NCI-H2227 (cell line): Measurements from ENCODE around the gene SEMA7A.
A peak's percentile ranks its signal among the peaks of the same experiment; 100 is the strongest.

Source experiments
- DNase-seq: peaks from one replicate; lab custom pipeline; 2025; ENCODE audit not compliant: unreplicated experiment; lab: John Stamatoyannopoulos, UW

Gene SEMA7A

DNA sequence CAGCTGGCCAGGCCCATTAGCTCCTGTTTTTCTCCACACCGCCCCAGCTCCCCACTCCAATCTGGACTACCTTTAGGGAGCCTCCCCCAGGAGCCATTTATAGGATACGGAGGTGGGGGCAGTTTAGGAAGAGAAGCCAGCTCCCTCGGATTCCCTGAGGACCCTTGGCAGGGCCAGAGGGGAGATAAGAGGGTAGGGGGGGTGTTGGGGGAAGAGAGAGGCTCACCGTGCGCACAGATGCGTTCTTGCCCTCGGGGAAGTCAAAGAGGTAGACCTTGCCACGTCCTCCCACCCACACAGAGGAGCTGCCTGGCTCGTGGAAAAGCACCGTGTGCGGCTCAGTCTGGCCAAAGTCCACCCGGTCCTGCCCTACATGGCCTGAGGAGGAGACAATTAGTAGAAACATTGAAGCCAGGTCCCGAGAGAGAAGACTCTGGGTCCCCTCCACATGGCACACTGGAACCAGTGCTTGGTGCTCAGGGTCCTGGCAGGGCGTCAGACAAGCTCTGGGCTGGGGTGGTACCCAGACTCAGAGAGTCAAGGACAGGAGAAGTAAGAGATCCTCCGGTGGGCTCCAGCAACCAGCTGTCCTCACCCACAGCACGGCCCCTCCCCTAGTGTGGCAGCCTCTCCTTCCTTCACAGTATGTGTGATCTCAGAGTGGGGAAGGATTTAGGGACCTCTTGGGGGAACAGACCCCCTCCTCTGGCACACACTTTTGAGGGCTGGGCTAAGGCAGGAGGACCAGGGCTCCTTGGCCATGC lies 15.0 kb downstream of the SEMA7A start:
- DNase-seq = no peak

DNA sequence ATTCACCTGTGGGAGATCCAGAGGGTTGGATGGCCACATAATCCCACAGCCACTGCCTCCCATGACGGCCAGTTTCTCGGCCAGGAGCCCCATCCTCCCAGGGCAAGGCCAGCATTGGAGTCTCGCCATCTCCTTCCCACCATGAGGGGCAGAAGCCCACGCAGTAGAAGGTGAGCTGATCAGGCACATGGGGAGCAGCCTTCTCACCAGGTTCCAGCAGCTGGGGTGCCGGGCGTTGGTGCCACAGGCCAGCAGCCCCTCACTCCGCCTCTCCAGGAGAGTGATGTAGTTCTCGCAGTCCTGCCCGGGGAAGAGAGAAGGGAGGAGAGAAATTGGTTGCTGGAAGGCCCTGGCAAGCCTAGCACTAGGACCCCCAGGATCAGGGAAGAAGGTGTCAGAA lies 16.1 kb downstream of the SEMA7A start:
- no peak for DNase-seq

DNA sequence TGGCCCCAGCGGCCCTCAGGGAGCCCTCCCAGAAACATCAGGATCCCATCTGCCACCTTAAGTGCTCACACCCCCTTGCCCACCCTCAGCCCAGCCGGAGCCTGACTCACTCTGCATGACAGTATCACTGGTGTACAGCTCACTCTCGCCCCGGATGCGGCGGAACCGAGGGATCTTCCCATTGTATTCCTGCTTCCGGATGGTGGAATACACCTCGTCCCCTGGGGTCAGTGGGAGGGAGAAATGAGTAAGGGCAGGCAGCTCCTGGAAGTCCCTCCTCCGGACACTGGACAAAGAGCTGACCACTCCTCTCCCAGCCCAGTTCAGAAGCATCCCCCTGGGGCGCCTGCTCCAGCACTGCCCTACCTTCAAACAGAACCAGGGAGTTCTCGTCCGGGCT lies 16.5 kb downstream of the SEMA7A start:
- no peak for DNase-seq

DNA sequence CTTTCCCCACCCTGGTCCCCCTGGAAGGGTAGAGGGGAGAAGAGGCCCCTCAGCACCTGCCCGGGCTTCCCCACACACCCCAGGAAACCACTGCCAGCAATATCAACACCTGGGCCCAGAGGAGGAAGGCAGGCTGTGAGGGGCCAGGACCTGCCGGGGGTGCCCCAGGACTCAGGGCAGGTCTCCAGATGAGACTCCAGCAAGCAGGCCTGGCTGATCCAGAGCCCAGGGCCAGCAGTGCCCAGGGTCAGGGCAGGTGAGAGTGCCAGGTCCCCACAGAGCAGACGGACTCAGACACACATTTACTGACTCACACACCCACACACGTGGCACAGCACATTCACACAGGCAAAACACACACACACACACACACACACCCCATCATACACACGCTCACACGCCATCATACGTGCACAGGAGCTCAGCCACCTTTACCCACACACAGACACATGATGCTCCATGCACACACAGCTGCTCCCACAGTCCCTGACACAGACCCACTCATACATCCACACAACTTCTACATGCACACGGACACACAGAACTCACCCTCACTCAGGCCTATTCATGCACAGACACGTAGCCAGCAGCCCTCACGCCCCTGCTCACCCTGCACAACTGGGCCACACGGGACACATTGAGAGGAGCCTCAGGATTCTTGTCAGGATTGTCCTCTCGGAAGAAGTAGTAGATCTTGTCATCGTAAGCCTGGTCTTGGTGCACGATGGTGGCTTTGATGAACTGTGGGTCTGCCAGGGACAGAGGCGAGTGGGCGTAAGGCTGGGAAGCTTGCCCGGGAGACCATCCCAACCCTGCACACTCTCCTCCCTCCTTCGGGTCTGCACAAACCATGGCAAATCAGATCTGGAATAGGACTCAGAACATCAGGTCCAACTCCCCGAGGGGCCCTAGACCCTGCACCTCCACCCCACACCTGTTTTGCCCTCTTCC lies 17.5 kb downstream of the SEMA7A start:
- no peak for DNase-seq

DNA sequence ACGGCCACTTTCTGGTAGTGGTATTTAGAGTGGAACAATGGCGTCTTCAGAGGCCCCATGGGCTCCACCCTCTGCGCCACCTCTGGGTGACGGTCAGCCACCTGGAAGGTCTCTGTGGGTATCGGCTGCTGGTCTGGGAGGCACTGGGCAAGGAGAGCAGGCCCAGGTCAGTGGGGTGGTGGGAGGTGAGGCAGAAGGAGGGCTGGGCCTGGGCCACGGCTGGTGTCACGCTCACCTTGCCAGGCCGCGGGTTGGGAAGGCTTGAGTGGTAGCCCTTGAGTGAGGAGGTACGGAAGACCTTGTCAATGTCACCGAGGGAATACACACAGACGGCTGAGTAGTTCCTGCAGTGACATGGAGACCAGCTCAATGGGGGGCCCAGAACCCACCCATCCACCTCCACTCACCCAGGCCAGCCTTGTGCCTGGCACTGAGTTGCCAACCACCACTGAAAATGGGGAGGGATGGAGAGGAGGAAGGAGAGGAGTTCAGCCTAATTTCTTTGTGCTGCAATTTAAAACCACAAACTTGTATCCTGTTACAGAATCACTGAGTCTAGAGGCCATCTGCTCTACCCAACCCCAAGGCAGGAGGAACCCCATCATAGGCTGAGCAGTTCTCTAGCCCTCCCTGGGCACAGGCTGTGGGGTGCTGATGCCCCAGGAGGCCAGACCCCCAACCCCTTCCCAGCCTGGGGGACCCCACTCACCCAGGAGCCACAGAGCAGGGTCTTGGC lies 19.0 kb downstream of the SEMA7A start:
- no peak for DNase-seq

DNA sequence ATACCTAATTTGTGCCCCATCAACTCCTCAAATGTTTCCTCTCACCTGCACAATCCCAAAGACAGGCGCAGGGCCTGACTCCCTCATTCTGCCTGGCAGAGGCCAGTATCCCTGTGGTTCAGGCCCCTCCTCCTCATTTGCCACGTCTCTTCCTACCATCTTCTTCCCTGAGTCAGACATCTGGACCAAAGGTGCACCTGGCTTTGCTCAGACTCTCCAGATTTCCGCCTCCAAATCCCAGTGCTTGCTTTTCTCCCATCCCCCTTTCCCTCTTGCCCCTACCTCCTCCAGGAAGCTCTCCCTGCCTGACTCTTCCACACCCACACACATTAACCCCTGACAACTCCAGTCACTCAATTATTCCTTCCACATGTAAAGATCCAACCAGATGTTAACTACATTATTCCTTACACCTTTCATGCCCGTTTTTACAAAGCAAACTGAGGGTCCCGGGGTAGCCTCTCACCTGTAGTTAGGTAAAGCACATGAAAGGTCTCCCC lies 19.6 kb downstream of the SEMA7A start:
- DNase-seq = no peak

DNA sequence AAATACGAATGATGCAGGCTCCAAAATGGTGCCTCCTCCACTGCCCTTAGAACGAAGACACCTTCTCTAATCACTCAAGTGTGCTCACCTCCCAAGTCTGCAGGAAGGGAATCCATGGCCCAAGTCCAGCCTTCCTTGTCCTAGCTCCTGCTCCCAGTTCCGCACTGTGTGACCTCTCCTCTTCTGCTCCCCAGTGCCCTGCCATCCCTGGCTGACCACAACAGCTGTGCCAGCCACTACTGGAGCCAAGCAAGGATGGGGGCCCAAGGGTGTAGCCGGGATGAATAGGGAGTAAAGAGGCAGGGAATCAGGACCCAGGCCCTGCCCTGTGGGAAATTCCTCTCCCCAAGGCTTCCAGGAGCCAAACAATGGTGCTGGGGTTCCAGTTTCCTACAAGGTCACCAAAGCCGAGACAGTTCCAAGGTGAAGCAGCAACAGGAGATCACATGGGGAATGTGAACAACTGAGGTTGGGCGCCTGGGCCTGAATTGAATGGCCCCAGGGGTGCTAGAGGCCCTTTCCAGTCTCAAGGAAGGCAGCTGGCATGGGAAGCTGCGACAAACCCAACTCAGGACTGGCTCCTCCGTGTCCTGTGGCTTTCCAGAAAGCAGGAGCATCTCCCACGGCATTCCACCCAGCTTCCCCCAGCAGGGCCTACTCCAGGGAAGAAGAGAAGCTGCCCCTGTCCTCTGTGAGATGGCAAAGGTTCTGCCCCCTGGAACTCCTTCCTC lies 20.2 kb downstream of the SEMA7A start:
- DNase-seq = no peak

DNA sequence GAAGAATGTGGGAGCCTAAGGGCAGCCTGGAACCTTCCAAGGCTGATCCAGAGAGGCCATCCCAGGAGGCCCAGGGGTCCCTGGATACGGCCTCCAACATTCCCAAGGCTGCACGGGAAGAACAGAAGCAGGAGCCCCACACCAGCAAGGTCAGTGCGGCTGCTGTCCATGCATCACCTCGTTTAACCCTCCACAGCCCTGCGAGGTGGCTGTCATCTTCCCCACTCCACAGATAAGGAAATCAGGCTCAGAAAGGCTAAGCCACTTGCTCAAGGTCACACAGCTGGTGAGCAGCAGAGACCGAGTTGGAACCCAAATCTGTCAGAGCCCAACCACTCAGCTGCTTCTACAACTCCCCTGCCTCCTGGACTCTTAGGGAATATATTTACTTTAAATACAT lies 21.6 kb downstream of the SEMA7A start:
- no peak for DNase-seq

DNA sequence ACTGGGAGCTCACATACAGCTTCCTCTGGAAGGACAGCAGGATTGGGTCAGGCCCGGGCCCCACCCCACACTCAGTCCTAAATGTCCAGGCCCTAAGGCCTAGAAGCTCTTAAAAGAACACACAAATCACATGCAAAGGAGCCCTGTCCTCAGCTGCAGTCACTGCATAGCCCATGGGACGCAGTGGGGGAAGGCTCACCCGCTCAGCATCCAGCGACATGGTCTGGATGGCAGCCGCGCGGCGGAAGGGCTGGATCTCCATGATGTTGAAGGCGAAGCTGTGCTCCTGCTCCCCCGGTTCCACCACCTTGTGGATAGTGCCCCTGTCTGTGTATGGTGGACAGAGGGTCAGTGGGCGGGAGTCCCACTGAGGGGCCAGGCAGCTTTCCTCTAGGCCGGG lies 22.1 kb downstream of the SEMA7A start:
- no peak for DNase-seq

DNA sequence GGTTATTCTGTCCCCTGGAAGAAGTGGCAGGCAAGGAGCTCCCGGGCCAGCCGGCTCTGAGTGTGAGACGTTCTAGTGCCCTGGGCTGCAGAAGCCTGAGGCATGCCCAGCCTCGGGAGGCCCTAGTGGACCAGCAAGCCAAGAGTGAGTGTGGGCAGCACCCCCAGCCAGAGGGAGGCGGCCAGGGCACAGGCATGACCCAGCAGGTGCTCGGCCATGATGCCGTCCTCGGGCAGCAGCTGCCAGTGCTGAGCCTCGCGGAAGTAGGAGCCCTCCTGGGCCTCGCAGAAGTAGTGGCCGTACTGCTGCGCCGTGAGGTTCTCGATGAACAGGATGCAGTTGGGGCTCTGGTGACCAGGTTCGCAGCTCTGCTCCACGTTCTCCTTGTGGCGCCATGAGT lies 23.3 kb downstream of the SEMA7A start:
- no peak for DNase-seq

DNA sequence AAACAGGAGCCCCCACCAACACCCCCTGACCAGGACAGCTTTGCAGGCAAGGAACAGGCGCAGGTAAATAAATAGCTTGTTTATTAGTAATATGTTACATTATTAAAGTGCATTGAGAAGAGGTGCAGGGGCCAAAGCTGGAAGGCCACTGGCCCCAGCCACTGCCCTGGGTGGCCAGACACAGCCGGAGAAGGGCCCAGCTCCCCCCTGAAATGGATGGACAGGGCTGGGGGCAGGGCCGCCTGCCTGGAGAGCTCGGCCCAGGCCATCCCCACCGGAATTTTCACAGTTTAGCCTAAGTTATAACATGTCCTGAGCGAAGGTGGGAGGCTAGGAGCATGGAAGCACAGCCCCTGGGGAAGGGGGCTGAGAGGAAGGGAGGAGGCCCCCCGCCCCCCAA lies 24.5 kb downstream of the SEMA7A start:
- no peak for DNase-seq

DNA sequence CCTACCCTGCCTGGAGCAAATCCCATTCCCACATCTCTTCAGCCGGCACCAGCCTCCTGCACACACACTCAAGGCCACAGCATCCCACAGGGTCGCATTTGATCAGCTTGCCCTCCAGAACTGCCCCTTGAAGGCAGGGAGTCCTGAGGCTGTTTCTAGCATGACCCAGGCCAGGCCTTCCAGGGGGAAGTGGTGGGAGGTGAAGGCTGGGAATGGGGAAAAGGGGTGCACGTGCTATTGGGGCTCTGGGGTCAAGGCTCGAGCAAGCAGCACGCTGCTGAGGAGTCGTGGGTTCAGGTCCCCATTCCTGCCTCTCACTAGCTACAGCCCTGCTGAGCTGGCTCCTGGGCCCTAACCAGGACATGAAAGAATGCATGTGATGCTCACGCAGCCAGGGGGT lies 24.9 kb downstream of the SEMA7A start:
- no peak for DNase-seq

DNA sequence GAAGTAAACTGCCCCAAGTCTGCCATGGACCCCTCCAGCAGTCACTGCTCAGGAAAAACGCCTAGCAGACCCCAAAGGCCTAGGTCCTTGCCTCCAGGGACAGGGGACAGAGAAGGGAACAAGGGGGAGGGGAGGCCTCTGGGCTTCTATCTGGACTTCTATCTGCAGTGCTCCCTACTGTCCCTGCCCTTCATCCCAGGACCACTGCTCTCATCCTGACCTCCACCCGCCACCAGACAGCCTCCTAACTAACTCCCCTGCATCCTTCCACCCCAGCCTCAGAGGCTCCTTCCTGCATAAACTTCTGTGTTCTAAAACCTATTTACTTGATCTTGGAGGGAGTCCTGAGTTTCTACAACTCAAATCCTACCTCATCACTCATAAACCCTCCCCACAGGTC lies 25.4 kb downstream of the SEMA7A start:
- DNase-seq = no peak

DNA sequence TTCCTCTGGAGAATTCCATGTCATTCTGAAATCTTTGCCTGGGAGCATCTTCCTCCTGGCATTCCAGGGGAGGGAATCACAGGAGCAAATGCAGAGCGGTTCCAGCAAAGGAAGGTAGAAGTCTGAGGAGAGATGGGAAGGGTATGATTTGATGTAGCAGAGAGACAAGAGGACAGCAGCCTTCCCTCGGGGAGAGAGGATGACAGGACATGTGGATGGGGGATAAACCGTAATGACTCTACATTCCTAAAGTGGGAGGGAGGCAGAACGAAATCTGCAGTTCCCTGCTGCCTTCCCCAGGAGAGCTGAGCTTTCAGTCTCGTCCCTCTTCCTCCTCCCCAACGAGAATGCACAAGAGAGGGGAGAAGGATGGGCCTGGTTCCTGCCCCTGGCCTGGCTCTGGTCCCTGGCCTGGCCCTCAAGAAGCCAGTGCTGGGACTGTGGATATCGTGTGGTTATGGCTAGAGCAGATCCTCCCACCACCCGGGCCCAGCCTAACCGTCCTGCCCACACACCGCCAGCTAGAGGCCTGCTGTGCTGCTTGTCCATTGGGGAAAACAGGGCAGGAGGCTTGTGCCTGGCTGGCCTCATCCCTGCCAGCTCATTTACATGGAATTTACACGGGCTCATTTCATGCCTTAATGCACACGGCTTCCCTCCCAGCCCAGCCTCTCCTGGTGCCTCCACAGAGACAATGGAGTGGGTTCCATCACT lies 26.6 kb downstream of the SEMA7A start:
- peak; percentile 8 for DNase-seq

DNA sequence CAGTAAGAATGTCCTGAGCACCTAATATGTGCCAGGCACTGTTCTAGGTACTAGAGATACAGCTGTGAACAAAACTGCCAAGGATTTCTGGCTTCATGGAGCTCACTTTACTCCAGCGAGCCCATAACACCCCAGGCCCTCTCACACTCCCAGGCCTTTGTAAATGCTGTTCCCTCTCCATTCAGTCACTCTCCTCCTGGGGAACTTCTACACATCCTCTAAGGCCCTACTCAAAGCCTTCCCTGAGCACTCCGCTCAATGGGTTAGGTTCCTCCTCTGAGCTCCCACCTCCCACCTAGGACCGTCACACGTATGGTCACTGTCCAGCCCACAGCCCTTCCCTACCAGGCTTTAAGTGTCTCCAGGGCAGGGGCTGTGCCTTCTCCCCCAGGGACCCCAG lies 27.2 kb downstream of the SEMA7A start:
- no peak for DNase-seq

DNA sequence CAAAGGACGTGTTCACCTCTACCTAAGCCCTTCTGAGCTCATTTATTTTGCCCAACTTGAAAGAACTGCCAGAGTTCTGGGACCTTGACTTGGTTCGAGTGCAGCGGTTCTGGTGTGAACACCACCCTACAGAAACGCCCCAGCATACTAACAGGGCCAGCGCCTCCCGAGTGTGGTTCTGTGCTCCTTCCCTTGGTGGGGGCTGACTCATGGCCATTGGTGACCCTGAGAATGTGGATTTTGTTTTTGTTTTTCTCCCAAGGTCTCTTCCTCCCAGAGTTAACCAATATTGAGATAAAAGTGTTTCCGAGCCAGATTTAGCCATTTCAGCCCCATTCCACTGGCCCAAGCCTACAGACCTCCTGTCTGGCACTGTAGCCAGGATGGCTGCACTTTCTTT lies 27.9 kb downstream of the SEMA7A start:
- no peak for DNase-seq

DNA sequence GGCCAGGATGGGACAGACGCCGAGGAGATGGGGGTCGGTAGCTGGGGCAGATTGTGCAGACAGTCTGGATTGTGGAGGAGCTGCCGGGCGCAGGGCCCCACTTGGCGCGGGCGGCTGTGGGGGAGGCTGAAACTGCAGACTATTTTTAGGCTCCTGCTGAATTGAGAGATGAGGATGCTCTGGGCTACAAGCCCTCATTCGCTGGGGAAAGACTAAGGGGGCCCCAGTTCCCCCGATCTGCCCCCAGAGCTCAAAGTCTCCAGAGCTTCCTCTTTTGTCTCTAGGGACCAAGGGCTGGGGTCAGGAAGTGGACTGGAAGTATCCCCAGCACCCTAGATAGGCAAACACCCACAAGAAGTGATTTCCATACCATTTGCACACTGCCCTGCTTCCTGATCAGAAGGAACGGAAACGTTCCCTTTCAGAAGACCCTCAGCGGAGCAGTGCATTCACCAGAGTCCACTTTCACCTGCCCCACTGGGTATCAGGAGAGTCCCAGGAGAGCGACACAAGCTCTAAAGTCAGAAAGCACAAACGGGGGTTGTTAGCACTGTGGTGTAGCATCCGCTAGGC lies 29.7 kb downstream of the SEMA7A start:
- DNase-seq = no peak

DNA sequence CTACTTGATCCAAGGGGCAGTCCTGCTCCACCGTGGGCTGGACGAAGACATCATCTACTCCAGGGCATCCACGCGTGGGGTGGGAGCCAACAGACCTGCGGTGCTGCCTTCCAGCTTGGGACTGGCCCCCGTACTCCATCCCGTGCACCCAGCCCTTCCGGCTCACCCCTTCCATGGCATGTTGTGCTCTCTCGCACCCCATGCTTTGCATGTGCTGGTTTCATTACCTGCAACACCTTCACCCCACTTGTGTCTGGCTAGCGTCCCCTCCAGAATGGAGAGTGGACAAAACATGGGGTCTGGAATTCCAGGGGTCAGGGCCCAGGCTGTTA lies 30.2 kb downstream of the SEMA7A start:
- DNase-seq = no peak

DNA sequence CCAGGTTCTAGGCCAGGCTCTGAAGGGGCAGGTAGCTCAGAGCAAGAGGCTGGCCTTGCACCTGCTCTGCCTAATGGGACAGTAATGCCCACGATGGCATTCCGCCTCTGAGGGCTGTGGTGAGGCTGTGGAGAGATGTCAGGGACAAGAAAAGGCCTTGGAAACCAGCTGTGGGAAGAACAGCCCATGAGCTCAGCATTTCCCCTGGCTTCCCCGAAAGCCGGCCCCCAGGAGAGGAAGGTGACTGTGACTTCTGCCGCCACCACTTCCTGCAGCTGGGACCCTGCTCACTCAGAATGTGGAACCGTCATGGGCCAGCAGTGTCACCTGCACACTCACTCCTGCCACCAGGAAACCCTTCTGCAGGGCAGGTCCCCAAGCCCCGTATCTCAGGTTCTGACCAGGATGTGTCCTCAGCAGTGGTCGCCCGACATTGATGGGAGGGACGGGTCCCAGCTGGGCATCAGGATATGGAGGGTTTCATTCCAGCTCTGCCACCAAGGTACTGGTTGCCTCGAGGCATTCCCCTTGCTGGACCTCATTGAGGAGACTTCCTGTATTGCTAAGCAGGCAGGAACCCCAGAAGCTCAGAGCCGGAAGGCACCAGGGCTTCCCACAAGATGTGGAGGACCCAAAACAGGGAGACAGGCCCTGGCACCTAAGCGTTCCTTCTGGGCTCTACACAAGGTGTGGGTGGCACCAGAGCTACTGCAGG lies 30.7 kb downstream of the SEMA7A start:
- no peak for DNase-seq
